Activated T-cell treated with anti-CD3 and anti-CD28 coated beads, Interleukin-2, amount 50 U/mL, for 24 hours (primary cell): ENCODE results near the gene ELK3.
"Not testable (repeated sequence)": the region's sequence is repeated elsewhere in the genome, so short reads cannot be mapped to it uniquely, and the experiment has no call there.

Source experiments
- DNase-seq: peaks from one replicate; pipeline ENCODE4 v3.0.0-alpha.2; 2020
- H3K27ac Mint-ChIP-seq: 2 replicates; pipeline ENCODE4 v1.8.0; 2020; ENCODE audit warnings: mild to moderate bottlenecking, mixed read lengths
- H3K27me3 Mint-ChIP-seq: 2 replicates; pipeline ENCODE4 v1.8.0; 2020; ENCODE audit warnings: mixed read lengths
- H3K36me3 Mint-ChIP-seq: 2 replicates; pipeline ENCODE4 v1.8.0; 2020; ENCODE audit warnings: low read depth, mixed read lengths
- H3K4me1 Mint-ChIP-seq: 2 replicates; pipeline ENCODE4 v1.8.0; 2020; ENCODE audit warnings: low read depth, mixed read lengths
- H3K4me3 Mint-ChIP-seq: 2 replicates; pipeline ENCODE4 v1.8.0; 2020; ENCODE audit warnings: mild to moderate bottlenecking, moderate library complexity, mixed read lengths
- H3K9me3 Mint-ChIP-seq: 2 replicates; pipeline ENCODE4 v1.8.0; 2020; ENCODE audit warnings: mixed read lengths

Gene ELK3

DNA sequence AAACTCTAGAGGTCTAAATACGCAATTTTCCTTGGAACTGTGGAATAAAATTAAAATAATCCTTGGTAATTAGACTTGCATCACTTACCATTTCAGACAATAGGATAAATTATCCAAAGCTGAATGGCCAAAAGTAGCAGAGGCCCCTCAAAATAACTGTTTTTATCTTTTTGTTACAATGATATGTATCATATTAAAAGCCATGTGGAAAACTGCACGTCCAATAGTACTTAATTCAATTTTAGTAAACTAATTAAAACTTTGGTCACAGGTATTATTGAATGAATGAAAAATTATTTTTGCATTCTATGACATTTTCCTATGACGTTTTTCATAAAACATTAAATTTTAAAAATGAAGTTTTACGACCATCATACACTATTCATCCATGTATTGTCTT is 107.6 kb downstream of the ELK3 start:
- peaks cover 27% of the 10 kb centered on the region for H3K4me1 Mint-ChIP-seq
- no peak overlapping the region for H3K4me3 Mint-ChIP-seq
- no peak overlapping the region for H3K27ac Mint-ChIP-seq
- no peaks in the 10 kb centered on the region for H3K9me3 Mint-ChIP-seq
- peaks cover 58% of the 10 kb centered on the region for H3K36me3 Mint-ChIP-seq
- no peaks in the 10 kb centered on the region for H3K27me3 Mint-ChIP-seq
- DNase-seq, result no peak

DNA sequence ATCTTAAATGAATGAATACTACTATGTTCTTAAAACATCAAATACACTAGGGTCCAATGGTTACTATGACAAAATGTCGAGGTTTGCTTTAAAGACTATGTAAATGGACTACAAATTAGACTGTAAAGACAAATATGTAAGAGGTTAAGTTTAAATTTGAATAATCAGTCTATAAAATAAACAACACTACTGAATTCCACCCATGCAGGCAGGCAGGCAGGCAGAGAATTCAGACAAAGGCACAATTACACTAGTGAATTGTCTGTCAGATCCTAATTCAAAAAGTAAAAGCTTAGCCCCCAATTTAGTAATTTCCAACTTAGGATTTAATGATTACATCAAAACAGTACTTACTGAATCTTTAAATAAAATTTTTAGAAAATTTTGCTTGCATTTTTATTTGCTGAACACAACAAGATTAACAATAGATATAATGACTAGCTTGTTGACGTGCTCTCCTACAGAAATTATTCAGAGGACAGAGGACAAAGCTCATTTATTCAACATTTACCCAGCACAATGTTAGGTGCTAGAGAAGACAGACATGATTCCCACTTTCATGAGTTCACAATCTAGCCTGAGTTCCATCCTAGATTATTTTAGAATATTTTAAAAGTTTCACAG is 108.6 kb downstream of the ELK3 start:
- no peaks in the 10 kb centered on the region for H3K27me3 Mint-ChIP-seq
- no peak overlapping the region for H3K27ac Mint-ChIP-seq
- no peak overlapping the region for H3K4me3 Mint-ChIP-seq
- H3K36me3 Mint-ChIP-seq, result peaks cover 56% of the 10 kb centered on the region
- H3K9me3 Mint-ChIP-seq, result no peaks in the 10 kb centered on the region
- no peak for DNase-seq
- peaks cover 30% of the 10 kb centered on the region for H3K4me1 Mint-ChIP-seq

DNA sequence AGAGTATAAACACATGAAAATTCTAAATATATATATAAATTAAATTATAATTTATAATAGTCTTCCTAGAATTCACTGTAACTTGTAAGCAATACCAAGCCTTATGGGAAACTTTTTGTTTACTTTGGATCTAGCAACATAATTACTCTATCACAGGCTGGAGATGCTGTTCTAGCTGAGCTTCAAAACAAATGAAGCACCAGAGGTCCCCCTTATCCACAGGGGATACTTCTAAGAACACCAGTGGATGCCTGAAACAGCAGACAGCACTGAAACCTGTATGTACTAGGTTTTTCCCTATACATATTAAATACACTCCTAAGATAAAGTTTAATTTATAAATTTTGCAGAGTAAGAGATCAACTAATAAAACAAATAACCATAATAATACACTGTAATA is 109.5 kb downstream of the ELK3 start:
- H3K9me3 Mint-ChIP-seq, result no peaks in the 10 kb centered on the region
- H3K4me1 Mint-ChIP-seq, result peaks cover 30% of the 10 kb centered on the region
- no peak overlapping the region for H3K4me3 Mint-ChIP-seq
- no peak overlapping the region for H3K27ac Mint-ChIP-seq
- DNase-seq, result no peak
- no peaks in the 10 kb centered on the region for H3K27me3 Mint-ChIP-seq
- peaks cover 50% of the 10 kb centered on the region for H3K36me3 Mint-ChIP-seq

DNA sequence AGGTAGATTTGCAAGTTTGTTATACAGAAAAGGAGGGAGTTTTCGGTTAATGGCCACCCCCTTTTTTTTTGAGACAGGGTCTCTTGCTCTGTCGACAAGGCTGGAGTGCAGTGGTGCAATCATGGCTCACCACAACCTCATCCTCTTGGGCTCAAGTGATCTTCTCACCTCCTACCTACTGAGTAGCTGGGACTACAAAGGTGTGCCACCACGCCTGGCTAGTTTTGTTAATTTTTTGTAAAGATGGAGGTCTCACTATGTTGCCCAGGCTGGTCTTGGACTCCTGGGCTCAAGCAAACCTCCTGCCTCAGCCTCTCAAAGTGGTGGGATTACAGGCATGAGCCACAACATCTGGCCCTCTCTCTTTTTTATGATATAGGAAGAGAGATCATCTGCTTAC is 111.5 kb downstream of the ELK3 start:
- H3K36me3 Mint-ChIP-seq, result peaks cover 43% of the 10 kb centered on the region
- H3K4me3 Mint-ChIP-seq, result no peak overlapping the region
- no peaks in the 10 kb centered on the region for H3K27me3 Mint-ChIP-seq
- H3K4me1 Mint-ChIP-seq, result peaks cover 26% of the 10 kb centered on the region
- H3K27ac Mint-ChIP-seq, result peak overlapping the region; percentile 2
- no peak for DNase-seq
- H3K9me3 Mint-ChIP-seq, result no peaks in the 10 kb centered on the region

DNA sequence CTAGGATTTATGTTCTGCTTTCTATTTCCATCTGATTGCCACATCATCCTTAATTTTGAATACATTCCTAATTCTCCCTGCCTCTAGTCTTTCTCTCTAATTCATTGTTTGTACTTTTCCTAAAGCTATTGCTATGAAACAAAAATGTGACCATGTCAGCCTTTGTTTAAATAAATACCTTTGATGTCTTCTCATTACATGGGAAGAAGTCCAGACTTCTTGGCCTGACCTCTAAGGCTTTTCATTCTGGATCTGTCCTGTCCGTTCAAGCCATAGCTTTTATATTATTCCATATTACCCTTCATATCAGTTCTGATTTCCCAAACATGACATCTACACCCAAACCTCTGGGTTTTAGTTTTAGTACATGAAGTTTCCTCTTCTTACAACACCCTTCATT is 114.7 kb downstream of the ELK3 start:
- H3K4me1 Mint-ChIP-seq, result peaks cover 29% of the 10 kb centered on the region
- H3K4me3 Mint-ChIP-seq, result no peak overlapping the region
- DNase-seq, result no peak
- H3K36me3 Mint-ChIP-seq, result peaks cover 56% of the 10 kb centered on the region
- no peaks in the 10 kb centered on the region for H3K27me3 Mint-ChIP-seq
- no peak overlapping the region for H3K27ac Mint-ChIP-seq
- no peaks in the 10 kb centered on the region for H3K9me3 Mint-ChIP-seq

DNA sequence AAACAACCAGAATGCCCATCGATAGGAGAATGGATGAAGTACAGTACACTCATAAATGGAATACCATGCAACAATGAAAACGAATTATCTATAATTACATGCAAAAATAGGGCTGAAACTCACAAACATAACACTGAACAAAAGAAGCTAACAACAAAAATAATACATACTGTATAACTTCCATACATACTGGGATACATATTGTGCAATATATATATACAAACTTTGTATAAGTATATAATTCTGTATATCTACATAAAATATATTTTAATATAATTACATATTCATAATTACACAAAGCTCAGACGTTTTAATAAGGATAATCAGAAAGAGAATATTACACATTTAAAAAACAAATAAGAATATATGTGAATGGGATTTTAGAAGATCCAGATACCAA is 115.9 kb downstream of the ELK3 start:
- no peak overlapping the region for H3K4me3 Mint-ChIP-seq
- H3K36me3 Mint-ChIP-seq, result peaks cover 48% of the 10 kb centered on the region
- no peaks in the 10 kb centered on the region for H3K9me3 Mint-ChIP-seq
- peaks cover 29% of the 10 kb centered on the region for H3K4me1 Mint-ChIP-seq
- no peak overlapping the region for H3K27ac Mint-ChIP-seq
- no peak for DNase-seq
- H3K27me3 Mint-ChIP-seq, result no peaks in the 10 kb centered on the region

DNA sequence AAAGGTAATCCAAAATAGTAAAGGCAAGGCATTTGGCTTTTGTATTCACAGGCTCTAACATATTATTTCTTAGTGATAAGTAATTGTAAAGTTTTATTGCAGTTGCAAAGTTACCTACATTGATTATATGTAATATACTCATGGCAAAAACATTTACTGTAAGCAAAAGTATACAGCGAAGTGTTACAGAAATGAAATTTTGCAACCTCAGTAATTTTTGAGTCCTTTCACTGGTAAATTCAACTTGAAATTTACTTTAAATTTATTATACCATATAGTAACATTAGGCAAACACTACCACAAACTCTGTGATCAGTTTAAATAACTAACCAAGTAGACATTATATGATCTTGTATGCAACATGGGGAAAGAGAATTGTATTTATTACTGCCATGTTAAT is 117.0 kb downstream of the ELK3 start:
- Mint-ChIP-seq H3K4me3 (no peak overlapping the region), H3K27me3 (no peaks in the 10 kb centered on the region), H3K27ac (no peak overlapping the region), H3K4me1 (peaks cover 33% of the 10 kb centered on the region), H3K36me3 (peaks cover 48% of the 10 kb centered on the region), H3K9me3 (no peaks in the 10 kb centered on the region)
- no peak for DNase-seq

DNA sequence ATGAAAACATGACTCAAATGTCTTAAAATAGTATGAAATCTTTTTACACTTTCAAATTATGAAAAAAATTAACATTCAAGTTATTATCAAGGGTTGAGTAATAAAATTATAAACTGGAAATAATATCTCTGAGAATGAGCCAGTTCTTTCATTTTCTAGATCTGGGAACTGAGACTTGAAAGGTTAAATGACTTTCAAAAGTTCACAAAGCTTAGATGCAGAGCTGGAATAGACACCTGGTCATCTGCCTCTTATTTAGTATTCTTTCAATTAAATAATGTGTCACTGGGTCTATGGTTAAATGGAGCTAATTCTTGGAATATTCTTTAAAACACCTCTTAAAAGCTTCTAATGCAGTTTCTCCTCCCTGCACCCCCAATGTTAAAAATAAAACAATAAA is 119.4 kb downstream of the ELK3 start:
- Mint-ChIP-seq H3K27me3 (no peaks in the 10 kb centered on the region), H3K27ac (no peak overlapping the region), H3K4me3 (no peak overlapping the region), H3K4me1 (peaks cover 24% of the 10 kb centered on the region), H3K9me3 (peaks cover 2% of the 10 kb centered on the region), H3K36me3 (peaks cover 39% of the 10 kb centered on the region)
- no peak for DNase-seq

DNA sequence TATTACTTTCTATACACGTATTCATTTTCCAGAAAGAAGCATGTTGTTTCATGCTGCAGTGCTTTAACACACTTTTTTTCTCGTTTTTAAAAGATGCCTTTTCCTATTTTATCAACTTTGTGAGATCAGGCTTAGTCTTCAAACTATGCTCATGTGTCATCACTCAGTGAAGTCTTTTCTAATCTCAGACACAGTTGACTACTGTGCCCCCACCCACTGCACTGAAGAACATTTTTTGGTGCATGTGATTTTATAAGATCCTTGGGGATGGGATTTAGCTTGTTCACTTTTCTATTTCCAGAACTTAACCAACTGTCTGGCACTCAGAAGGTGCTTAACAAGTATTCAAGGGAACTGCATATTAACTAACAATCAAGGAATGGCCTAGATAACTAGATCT is 120.5 kb downstream of the ELK3 start:
- peaks cover 33% of the 10 kb centered on the region for H3K36me3 Mint-ChIP-seq
- H3K4me1 Mint-ChIP-seq, result peaks cover 24% of the 10 kb centered on the region
- H3K27me3 Mint-ChIP-seq, result no peaks in the 10 kb centered on the region
- no peak for DNase-seq
- H3K27ac Mint-ChIP-seq, result no peak overlapping the region
- H3K9me3 Mint-ChIP-seq, result peaks cover 2% of the 10 kb centered on the region
- no peak overlapping the region for H3K4me3 Mint-ChIP-seq

DNA sequence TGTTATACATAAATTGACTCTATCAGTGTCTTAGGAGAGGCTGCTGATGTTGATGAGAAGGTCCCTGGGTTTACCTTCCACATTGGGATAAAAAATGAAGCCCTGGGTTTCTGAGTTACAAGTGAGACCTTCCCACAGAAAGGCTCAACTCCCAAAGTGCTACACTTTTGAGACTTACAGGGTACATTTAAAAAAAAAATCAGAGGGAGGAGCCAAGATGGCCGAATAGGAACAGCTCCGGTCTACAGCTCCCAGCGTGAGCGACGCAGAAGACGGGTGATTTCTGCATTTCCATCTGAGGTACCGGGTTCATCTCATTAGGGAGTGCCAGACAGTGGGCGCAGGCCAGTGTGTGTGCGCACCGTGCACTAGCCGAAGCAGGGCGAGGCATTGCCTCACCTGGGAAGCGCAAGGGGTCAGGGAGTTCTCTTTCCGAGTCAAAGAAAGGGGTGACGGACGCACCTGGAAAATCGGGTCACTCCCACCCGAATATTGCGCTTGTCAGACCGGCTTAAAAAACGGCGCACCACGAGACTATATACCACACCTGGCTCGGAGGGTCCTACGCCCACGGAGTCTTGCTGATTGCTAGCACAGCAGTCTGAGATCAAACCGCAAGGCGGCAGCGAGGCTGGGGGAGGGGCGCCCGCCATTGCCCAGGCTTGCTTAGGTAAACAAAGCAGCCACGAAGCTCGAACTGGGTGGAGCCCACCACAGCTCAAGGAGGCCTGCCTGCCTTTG is 121.7 kb downstream of the ELK3 start:
- H3K4me3 Mint-ChIP-seq, result peak overlapping the region; percentile 88
- peaks cover 24% of the 10 kb centered on the region for H3K4me1 Mint-ChIP-seq
- DNase-seq, result peak; percentile 55
- H3K27ac Mint-ChIP-seq, result peak overlapping the region; percentile 91
- H3K9me3 Mint-ChIP-seq, H3K27me3 Mint-ChIP-seq: not testable (repeated sequence)
- H3K36me3 Mint-ChIP-seq, result peaks cover 27% of the 10 kb centered on the region

DNA sequence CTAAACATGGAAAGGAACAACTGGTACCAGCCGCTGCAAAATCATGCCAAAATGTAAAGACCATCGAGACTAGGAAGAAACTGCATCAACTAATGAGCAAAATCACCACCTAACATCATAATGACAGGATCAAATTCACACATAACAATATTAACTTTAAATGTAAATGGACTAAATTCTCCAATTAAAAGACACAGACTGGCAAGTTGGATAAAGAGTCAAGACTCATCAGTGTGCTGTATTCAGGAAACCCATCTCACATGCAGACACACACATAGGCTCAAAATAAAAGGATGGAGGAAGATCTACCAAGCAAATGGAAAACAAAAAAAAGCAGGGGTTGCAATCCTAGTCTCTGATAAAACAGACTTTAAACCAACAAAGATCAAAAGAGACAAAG is 123.6 kb downstream of the ELK3 start:
- not testable (repeated sequence) for DNase-seq, H3K27ac Mint-ChIP-seq, H3K4me3 Mint-ChIP-seq, H3K27me3 Mint-ChIP-seq, H3K9me3 Mint-ChIP-seq
- Mint-ChIP-seq H3K36me3 (peaks cover 27% of the 10 kb centered on the region), H3K4me1 (peaks cover 29% of the 10 kb centered on the region)
